ENCODE data around the gene LRRK1. TPM values are rescaled to one million over a fixed set of nuclear protein-coding genes. Genes with fewer than 3 reads are reported as not detected.
A peak's percentile ranks its signal among the peaks of the same experiment; 100 is the strongest.

Gene LRRK1
- total and polyA plus RNA-seq, 2 of the 13 experiments (the other 11 are each of a cell fraction or from before 2014, with no cell fraction given): 0.13 to 1.2 TPM

GRCh38 chr15:101056366-101057334 is 137.5 kb downstream of the LRRK1 start (continued):
- 0 out of 2 replicates have a peak, but pooled peaks have one; percentile 45 for TF ChIP-seq HNRNPL (IDR thresholded peaks at IDR 0.05; ENCODE audit: low read depth, low read length)
- no peak for TF ChIP-seq ZNF335 (CRISPR knock-in tag; IDR thresholded peaks at IDR 0.05)
- TF ChIP-seq ZBTB37 (CRISPR knock-in tag; IDR thresholded peaks at IDR 0.05): no peak
- TF ChIP-seq CEBPG (CRISPR knock-in tag; IDR thresholded peaks at IDR 0.05): peak; percentile 53; the same call in 1 of the 2 replicates
- no peak for TF ChIP-seq NR2F6 (IDR thresholded peaks at IDR 0.05)
- peak; percentile 25; the same call in 1 of the 2 replicates for TF ChIP-seq NR2F6 (CRISPR knock-in tag; IDR thresholded peaks at IDR 0.05)
- TF ChIP-seq, protein P1, sequence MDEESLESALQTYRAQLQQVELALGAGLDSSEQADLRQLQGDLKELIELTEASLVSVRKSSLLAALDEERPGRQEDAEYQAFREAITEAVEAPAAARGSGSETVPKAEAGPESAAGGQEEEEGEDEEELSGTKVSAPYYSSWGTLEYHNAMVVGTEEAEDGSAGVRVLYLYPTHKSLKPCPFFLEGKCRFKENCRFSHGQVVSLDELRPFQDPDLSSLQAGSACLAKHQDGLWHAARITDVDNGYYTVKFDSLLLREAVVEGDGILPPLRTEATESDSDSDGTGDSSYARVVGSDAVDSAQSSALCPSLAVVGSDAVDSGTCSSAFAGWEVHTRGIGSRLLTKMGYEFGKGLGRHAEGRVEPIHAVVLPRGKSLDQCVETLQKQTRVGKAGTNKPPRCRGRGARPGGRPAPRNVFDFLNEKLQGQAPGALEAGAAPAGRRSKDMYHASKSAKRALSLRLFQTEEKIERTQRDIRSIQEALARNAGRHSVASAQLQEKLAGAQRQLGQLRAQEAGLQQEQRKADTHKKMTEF (CRISPR knock-in tag; IDR thresholded peaks at IDR 0.05): peak; percentile 27; the same call in 1 of the 2 replicates
- TF ChIP-seq NRL (CRISPR knock-in tag; IDR thresholded peaks at IDR 0.05; ENCODE audit: borderline replicate concordance): no peak
- TF ChIP-seq, protein P2, sequence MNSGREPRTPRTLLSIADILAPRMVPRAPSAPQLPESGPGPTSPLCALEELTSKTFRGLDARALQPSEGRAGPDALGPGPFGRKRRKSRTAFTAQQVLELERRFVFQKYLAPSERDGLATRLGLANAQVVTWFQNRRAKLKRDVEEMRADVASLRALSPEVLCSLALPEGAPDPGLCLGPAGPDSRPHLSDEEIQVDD (CRISPR knock-in tag; IDR thresholded peaks at IDR 0.05; ENCODE audit: borderline replicate concordance): no peak
- TF ChIP-seq FOXP1 (IDR thresholded peaks at IDR 0.05): no peak
- TF ChIP-seq FOXP1 (CRISPR knock-in tag; IDR thresholded peaks at IDR 0.05): peak; percentile 17; the same call in 1 of the 2 replicates
- no peak for TF ChIP-seq SP1 (IDR thresholded peaks at IDR 0.05)
- TF ChIP-seq SP1 (CRISPR knock-in tag; IDR thresholded peaks at IDR 0.05): 0 out of 2 replicates have a peak, but pooled peaks have one; percentile 10
- no peak for TF ChIP-seq TCF7 (IDR thresholded peaks at IDR 0.05; ENCODE audit: low read depth)
- peak; percentile 68 for TF ChIP-seq STAG1 (CRISPR knock-in tag; IDR thresholded peaks at IDR 0.05)
- TF ChIP-seq ZNF713 (CRISPR knock-in tag; IDR thresholded peaks at IDR 0.05): no peak
- TF ChIP-seq CEBPB (IDR thresholded peaks at IDR 0.05; ENCODE audit: borderline replicate concordance, low read depth, low read length): peak; percentile 57
- TF ChIP-seq GATAD2A (CRISPR knock-in tag; IDR thresholded peaks at IDR 0.05): 0 out of 2 replicates have a peak, but pooled peaks have one; percentile 19
- TF ChIP-seq ZNF646 (CRISPR knock-in tag; IDR thresholded peaks at IDR 0.05): peak; percentile 60; the same call in 1 of the 2 replicates
- TF ChIP-seq HNRNPK (IDR thresholded peaks at IDR 0.05; ENCODE audit: low read depth, low read length, poor library complexity, severe bottlenecking): no peak
